ENCODE measurements around the gene FAXDC2. TPM values are rescaled to one million over a fixed set of nuclear protein-coding genes. Genes with fewer than 3 reads are reported as not detected.

The FAXDC2 gene
- total and polyA plus RNA-seq, 9 of the 15 experiments (the other 6 are each of a cell fraction or from before 2014, with no cell fraction given): 2.4 to 30.0 (median 9.9) TPM

DNA sequence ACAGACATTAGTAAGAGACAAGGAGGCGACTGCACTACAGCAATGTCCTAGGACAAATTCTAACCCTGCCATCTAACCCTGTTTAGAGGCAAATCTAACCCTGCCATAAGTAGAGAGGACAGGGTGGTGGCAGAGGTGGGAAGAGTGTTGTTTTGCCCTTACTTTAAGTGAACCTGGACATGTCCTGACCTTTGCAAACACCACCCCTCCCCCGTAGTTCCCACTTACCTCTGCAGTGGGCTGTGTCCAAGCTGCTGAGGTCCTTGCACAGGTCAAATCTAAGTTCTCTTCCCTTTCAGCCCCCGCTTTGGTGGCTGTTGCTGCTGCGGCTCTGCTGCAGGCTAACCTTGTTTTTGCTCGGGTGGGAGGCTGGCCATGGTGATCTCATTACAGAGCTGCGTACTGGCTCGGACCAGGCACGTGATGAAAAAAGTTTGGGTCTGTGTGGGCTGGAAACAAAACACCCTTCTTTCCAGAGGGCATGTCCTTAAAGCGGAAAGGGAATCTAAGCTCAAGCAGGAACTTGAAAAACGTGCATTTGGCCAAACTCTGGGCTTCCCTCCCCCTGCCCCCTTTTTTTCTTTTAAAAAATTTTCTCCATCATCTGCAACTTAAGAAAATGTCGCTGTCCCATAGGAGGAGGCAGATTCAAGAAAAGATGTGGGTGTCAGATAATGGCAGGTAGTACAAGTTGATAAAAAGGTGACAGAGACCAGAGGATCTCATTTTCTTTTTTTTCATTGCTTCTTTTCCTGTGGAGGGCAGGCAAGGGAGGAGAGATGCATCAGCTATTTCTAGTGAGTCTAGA is at the start of gene FAXDC2 (continued):
- TF ChIP-seq RAD21 (CRISPR knock-in tag; conservative IDR thresholded peaks at IDR 0.05 in 1 of 2, IDR thresholded peaks at IDR 0.05 in 1 of 2): no peak
- 0 out of 2 replicates have a peak, but pooled peaks have one; percentile 17 for TF ChIP-seq CREM (IDR thresholded peaks at IDR 0.05; ENCODE audit: low read depth)
- TF ChIP-seq, protein P1, sequence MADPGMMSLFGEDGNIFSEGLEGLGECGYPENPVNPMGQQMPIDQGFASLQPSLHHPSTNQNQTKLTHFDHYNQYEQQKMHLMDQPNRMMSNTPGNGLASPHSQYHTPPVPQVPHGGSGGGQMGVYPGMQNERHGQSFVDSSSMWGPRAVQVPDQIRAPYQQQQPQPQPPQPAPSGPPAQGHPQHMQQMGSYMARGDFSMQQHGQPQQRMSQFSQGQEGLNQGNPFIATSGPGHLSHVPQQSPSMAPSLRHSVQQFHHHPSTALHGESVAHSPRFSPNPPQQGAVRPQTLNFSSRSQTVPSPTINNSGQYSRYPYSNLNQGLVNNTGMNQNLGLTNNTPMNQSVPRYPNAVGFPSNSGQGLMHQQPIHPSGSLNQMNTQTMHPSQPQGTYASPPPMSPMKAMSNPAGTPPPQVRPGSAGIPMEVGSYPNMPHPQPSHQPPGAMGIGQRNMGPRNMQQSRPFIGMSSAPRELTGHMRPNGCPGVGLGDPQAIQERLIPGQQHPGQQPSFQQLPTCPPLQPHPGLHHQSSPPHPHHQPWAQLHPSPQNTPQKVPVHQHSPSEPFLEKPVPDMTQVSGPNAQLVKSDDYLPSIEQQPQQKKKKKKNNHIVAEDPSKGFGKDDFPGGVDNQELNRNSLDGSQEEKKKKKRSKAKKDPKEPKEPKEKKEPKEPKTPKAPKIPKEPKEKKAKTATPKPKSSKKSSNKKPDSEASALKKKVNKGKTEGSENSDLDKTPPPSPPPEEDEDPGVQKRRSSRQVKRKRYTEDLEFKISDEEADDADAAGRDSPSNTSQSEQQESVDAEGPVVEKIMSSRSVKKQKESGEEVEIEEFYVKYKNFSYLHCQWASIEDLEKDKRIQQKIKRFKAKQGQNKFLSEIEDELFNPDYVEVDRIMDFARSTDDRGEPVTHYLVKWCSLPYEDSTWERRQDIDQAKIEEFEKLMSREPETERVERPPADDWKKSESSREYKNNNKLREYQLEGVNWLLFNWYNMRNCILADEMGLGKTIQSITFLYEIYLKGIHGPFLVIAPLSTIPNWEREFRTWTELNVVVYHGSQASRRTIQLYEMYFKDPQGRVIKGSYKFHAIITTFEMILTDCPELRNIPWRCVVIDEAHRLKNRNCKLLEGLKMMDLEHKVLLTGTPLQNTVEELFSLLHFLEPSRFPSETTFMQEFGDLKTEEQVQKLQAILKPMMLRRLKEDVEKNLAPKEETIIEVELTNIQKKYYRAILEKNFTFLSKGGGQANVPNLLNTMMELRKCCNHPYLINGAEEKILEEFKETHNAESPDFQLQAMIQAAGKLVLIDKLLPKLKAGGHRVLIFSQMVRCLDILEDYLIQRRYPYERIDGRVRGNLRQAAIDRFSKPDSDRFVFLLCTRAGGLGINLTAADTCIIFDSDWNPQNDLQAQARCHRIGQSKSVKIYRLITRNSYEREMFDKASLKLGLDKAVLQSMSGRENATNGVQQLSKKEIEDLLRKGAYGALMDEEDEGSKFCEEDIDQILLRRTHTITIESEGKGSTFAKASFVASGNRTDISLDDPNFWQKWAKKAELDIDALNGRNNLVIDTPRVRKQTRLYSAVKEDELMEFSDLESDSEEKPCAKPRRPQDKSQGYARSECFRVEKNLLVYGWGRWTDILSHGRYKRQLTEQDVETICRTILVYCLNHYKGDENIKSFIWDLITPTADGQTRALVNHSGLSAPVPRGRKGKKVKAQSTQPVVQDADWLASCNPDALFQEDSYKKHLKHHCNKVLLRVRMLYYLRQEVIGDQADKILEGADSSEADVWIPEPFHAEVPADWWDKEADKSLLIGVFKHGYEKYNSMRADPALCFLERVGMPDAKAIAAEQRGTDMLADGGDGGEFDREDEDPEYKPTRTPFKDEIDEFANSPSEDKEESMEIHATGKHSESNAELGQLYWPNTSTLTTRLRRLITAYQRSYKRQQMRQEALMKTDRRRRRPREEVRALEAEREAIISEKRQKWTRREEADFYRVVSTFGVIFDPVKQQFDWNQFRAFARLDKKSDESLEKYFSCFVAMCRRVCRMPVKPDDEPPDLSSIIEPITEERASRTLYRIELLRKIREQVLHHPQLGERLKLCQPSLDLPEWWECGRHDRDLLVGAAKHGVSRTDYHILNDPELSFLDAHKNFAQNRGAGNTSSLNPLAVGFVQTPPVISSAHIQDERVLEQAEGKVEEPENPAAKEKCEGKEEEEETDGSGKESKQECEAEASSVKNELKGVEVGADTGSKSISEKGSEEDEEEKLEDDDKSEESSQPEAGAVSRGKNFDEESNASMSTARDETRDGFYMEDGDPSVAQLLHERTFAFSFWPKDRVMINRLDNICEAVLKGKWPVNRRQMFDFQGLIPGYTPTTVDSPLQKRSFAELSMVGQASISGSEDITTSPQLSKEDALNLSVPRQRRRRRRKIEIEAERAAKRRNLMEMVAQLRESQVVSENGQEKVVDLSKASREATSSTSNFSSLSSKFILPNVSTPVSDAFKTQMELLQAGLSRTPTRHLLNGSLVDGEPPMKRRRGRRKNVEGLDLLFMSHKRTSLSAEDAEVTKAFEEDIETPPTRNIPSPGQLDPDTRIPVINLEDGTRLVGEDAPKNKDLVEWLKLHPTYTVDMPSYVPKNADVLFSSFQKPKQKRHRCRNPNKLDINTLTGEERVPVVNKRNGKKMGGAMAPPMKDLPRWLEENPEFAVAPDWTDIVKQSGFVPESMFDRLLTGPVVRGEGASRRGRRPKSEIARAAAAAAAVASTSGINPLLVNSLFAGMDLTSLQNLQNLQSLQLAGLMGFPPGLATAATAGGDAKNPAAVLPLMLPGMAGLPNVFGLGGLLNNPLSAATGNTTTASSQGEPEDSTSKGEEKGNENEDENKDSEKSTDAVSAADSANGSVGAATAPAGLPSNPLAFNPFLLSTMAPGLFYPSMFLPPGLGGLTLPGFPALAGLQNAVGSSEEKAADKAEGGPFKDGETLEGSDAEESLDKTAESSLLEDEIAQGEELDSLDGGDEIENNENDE (IDR thresholded peaks at IDR 0.05; ENCODE audit: low read depth, low read length): no peak
- no peak for TF ChIP-seq ETV5 (CRISPR knock-in tag; IDR thresholded peaks at IDR 0.05; ENCODE audit: low read depth)
- no peak for TF ChIP-seq TRIM28 (IDR thresholded peaks at IDR 0.05)
- TF ChIP-seq, protein P2, sequence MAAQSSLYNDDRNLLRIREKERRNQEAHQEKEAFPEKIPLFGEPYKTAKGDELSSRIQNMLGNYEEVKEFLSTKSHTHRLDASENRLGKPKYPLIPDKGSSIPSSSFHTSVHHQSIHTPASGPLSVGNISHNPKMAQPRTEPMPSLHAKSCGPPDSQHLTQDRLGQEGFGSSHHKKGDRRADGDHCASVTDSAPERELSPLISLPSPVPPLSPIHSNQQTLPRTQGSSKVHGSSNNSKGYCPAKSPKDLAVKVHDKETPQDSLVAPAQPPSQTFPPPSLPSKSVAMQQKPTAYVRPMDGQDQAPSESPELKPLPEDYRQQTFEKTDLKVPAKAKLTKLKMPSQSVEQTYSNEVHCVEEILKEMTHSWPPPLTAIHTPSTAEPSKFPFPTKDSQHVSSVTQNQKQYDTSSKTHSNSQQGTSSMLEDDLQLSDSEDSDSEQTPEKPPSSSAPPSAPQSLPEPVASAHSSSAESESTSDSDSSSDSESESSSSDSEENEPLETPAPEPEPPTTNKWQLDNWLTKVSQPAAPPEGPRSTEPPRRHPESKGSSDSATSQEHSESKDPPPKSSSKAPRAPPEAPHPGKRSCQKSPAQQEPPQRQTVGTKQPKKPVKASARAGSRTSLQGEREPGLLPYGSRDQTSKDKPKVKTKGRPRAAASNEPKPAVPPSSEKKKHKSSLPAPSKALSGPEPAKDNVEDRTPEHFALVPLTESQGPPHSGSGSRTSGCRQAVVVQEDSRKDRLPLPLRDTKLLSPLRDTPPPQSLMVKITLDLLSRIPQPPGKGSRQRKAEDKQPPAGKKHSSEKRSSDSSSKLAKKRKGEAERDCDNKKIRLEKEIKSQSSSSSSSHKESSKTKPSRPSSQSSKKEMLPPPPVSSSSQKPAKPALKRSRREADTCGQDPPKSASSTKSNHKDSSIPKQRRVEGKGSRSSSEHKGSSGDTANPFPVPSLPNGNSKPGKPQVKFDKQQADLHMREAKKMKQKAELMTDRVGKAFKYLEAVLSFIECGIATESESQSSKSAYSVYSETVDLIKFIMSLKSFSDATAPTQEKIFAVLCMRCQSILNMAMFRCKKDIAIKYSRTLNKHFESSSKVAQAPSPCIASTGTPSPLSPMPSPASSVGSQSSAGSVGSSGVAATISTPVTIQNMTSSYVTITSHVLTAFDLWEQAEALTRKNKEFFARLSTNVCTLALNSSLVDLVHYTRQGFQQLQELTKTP (IDR thresholded peaks at IDR 0.05; ENCODE audit: low read depth in 1 of 2, partially characterized antibody in 2 of 2): peak in 1 of 2 experiments; percentile 34
- no peak for TF ChIP-seq KDM1A (IDR thresholded peaks at IDR 0.05)
- no peak for TF ChIP-seq SMAD1 (IDR thresholded peaks at IDR 0.05; ENCODE audit: low read depth, low read length, partially characterized antibody)
- TF ChIP-seq SOX6 (IDR thresholded peaks at IDR 0.05): 0 out of 2 replicates have a peak, but pooled peaks have one; percentile 28
- no peak for TF ChIP-seq ZNF12 (CRISPR knock-in tag; IDR thresholded peaks at IDR 0.05)

Data from K562 (cell line).